Measurements from ENCODE around the gene EMC9. TPM values are rescaled to one million over a fixed set of nuclear protein-coding genes. Genes with fewer than 3 reads are reported as not detected.

The EMC9 gene
- total and polyA plus RNA-seq, 10 of the 15 experiments (the other 5 are each of a cell fraction or from before 2014, with no cell fraction given): 15.3 to 60.5 (median 30.3) TPM

DNA sequence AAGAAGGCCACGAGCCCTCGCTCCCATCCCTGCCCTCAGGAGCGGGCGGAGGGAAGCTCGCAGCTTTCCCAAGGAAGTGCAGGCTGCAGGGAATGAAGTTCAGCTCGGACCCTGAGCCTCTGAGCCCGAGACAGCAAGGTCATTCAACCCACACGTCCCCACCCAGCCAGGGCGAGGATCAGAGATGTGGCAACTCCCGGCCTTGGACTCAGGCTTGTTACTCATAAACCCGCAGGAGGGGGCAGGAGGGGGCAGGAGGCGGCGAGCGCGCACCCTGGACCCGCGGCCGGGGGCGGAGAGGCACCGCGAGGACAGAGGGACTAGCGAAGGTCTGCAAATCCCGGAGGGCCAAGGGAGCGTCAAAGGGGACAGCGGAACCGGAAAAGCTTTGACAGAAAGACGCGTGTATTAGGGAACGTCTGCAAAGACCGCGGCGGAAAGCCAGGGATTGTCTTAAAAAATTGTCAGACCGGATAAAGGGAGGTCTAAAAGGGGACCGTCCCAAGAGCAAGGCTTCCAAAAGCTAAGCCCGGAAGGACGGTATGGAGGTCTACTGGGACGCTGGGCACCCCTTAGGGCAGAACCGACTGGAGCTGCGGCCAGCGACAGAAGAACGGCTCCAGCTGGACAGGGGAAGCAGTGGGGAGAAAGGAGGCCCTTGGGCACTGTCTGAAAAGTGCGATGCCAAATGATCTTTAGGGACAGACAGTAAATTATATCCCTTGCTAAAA, 27.4 kb downstream of the EMC9 start (continued):
- TF ChIP-seq, protein P1, sequence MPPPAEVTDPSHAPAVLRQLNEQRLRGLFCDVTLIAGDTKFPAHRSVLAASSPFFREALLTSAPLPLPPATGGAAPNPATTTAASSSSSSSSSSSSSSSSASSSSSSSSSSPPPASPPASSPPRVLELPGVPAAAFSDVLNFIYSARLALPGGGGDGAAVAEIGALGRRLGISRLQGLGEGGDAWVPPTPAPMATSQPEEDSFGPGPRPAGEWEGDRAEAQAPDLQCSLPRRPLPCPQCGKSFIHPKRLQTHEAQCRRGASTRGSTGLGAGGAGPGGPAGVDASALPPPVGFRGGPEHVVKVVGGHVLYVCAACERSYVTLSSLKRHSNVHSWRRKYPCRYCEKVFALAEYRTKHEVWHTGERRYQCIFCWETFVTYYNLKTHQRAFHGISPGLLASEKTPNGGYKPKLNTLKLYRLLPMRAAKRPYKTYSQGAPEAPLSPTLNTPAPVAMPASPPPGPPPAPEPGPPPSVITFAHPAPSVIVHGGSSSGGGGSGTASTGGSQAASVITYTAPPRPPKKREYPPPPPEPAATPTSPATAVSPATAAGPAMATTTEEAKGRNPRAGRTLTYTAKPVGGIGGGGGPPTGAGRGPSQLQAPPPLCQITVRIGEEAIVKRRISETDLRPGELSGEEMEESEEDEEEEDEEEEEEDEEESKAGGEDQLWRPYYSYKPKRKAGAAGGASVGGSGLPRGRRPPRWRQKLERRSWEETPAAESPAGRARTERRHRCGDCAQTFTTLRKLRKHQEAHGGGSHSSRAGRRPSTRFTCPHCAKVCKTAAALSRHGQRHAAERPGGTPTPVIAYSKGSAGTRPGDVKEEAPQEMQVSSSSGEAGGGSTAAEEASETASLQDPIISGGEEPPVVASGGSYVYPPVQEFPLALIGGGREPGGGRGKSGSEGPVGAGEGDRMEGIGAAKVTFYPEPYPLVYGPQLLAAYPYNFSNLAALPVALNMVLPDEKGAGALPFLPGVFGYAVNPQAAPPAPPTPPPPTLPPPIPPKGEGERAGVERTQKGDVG (CRISPR knock-in tag; IDR thresholded peaks at IDR 0.05): no peak
- TF ChIP-seq PML (IDR thresholded peaks at IDR 0.05; ENCODE audit: low read length) (peak; percentile 91; the same call in 1 of the 2 replicates), ESRRA (IDR thresholded peaks at IDR 0.05; ENCODE audit: low read length) (peak; percentile 79; the same call in 1 of the 2 replicates), MYB (IDR thresholded peaks at IDR 0.05; ENCODE audit: borderline replicate concordance, low read depth, low read length) (no peak), SMAD5 (IDR thresholded peaks at IDR 0.05; ENCODE audit: low read depth) (no peak; the same call in 1 of the 2 replicates), NFYB (IDR thresholded peaks at IDR 0.05; ENCODE audit: insufficient read depth, low read depth, low read length) (no peak), EED (IDR thresholded peaks at IDR 0.05; ENCODE audit: low read depth) (0 out of 2 replicates have a peak, but pooled peaks have one; percentile 14), TCF12 (IDR thresholded peaks at IDR 0.05; ENCODE audit: low read depth, low read length) (0 out of 2 replicates have a peak, but pooled peaks have one; percentile 11), RAD21 (IDR thresholded peaks at IDR 0.05; ENCODE audit: insufficient read depth, low read depth, low read length) (no peak), NFXL1 (IDR thresholded peaks at IDR 0.05; ENCODE audit: borderline replicate concordance) (no peak), ZNF622 (IDR thresholded peaks at IDR 0.05) (no peak), SUPT20H (IDR thresholded peaks at IDR 0.05; ENCODE audit: borderline replicate concordance, control insufficient read depth, low read depth, low read length) (no peak), EZH2 (IDR thresholded peaks at IDR 0.05; ENCODE audit: borderline replicate concordance, control insufficient read depth, low read depth, low read length) (no peak), JUNB (IDR thresholded peaks at IDR 0.05) (peak; percentile 100), RAD51 (IDR thresholded peaks at IDR 0.05) (no peak), MTA2 (IDR thresholded peaks at IDR 0.05; ENCODE audit: low read depth) (peak; percentile 56; the same call in 1 of the 2 replicates)
- TF ChIP-seq, protein P2, sequence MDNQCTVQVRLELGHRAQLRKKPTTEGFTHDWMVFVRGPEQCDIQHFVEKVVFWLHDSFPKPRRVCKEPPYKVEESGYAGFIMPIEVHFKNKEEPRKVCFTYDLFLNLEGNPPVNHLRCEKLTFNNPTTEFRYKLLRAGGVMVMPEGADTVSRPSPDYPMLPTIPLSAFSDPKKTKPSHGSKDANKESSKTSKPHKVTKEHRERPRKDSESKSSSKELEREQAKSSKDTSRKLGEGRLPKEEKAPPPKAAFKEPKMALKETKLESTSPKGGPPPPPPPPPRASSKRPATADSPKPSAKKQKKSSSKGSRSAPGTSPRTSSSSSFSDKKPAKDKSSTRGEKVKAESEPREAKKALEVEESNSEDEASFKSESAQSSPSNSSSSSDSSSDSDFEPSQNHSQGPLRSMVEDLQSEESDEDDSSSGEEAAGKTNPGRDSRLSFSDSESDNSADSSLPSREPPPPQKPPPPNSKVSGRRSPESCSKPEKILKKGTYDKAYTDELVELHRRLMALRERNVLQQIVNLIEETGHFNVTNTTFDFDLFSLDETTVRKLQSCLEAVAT (IDR thresholded peaks at IDR 0.05): peak; percentile 79; the same call in 1 of the 2 replicates
- TF ChIP-seq, protein P3, sequence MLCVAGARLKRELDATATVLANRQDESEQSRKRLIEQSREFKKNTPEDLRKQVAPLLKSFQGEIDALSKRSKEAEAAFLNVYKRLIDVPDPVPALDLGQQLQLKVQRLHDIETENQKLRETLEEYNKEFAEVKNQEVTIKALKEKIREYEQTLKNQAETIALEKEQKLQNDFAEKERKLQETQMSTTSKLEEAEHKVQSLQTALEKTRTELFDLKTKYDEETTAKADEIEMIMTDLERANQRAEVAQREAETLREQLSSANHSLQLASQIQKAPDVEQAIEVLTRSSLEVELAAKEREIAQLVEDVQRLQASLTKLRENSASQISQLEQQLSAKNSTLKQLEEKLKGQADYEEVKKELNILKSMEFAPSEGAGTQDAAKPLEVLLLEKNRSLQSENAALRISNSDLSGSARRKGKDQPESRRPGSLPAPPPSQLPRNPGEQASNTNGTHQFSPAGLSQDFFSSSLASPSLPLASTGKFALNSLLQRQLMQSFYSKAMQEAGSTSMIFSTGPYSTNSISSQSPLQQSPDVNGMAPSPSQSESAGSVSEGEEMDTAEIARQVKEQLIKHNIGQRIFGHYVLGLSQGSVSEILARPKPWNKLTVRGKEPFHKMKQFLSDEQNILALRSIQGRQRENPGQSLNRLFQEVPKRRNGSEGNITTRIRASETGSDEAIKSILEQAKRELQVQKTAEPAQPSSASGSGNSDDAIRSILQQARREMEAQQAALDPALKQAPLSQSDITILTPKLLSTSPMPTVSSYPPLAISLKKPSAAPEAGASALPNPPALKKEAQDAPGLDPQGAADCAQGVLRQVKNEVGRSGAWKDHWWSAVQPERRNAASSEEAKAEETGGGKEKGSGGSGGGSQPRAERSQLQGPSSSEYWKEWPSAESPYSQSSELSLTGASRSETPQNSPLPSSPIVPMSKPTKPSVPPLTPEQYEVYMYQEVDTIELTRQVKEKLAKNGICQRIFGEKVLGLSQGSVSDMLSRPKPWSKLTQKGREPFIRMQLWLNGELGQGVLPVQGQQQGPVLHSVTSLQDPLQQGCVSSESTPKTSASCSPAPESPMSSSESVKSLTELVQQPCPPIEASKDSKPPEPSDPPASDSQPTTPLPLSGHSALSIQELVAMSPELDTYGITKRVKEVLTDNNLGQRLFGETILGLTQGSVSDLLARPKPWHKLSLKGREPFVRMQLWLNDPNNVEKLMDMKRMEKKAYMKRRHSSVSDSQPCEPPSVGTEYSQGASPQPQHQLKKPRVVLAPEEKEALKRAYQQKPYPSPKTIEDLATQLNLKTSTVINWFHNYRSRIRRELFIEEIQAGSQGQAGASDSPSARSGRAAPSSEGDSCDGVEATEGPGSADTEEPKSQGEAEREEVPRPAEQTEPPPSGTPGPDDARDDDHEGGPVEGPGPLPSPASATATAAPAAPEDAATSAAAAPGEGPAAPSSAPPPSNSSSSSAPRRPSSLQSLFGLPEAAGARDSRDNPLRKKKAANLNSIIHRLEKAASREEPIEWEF (IDR thresholded peaks at IDR 0.05; ENCODE audit: insufficient replicate concordance, low read depth, low read length): no peak
- TF ChIP-seq, protein P4, sequence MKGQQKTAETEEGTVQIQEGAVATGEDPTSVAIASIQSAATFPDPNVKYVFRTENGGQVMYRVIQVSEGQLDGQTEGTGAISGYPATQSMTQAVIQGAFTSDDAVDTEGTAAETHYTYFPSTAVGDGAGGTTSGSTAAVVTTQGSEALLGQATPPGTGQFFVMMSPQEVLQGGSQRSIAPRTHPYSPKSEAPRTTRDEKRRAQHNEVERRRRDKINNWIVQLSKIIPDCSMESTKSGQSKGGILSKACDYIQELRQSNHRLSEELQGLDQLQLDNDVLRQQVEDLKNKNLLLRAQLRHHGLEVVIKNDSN (IDR thresholded peaks at IDR 0.05; ENCODE audit: borderline replicate concordance, extremely low read length, insufficient read depth, low read depth, low read length): no peak
